NB4 (cell line): ENCODE measurements around the gene TEFM.

ENCODE experiments used
- DNase-seq: peaks from one replicate; pipeline ENCODE4 v3.0.0; 2010; ENCODE audit warnings: low read depth
- H3K4me3 ChIP-seq: one replicate; pipeline ENCODE4 v1.5.1; 2011; ENCODE audit warnings: mild to moderate bottlenecking, low read depth, low read length, moderate library complexity
- MYC ChIP-seq: IDR thresholded peaks from 2 replicates; pipeline ENCODE4 v1.6.1; 2011; ENCODE audit warnings: low read depth, low read length
- POLR2A ChIP-seq: IDR thresholded peaks from 2 replicates; pipeline ENCODE4 v1.6.1; 2011; ENCODE audit warnings: mild to moderate bottlenecking; ENCODE audit not compliant: insufficient read length; ENCODE audit errors: extremely low read depth
- TF ChIP-seq, protein P1 (sequence below): IDR thresholded peaks from one replicate; pipeline ENCODE4 v1.5.1; 2012; ENCODE audit warnings: low read depth, low read length
- TF ChIP-seq, protein P2 (sequence below): IDR thresholded peaks from 2 replicates; pipeline ENCODE4 v1.6.1; 2011; ENCODE audit warnings: low read depth, low read length

TEFM gene, protein sequence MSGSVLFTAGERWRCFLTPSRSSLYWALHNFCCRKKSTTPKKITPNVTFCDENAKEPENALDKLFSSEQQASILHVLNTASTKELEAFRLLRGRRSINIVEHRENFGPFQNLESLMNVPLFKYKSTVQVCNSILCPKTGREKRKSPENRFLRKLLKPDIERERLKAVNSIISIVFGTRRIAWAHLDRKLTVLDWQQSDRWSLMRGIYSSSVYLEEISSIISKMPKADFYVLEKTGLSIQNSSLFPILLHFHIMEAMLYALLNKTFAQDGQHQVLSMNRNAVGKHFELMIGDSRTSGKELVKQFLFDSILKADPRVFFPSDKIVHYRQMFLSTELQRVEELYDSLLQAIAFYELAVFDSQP

DNA sequence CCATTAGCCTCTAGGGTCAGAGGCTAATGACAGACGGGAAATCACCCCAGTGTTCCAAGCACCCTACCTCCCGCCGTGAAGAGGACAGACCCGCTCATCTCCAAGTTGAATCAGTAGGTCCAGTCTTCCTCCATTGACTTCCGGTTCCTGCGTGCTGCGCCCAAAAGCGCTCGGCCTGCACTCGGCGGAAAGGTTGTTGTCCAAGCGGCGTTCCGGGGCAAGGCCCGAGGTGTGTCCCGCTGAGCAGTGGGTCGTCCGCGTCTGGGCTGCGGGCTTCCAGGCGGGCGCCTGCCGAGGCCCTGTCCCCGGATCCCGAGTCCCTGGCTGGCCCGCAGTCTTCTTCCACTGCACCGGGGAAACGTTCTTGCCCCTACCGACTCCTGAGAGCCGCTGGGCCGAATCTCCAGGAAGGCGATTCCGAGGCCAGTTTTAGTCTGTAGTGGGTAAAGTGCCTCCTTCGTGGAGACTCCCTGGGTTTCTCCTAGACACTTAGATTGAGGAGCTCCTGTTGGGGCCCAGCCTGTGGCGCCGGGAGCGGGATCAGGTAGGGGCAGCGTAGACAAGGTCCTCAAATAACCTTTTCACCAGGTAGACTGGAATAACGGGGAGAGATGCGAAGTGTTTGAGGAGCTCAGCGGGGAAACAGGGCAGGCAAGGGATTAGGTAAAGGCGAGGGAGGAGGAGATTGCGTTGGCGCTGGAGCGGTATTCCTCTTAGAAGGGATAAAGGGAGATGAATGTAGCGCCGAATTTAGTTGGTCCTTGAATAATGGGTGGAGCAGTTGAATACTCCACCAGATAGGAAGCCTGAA is at the start of gene TEFM:
Gene TEFM (minus strand): TSS at position 138 of the 811 bp plus-strand sequence. CDS start 40 bp downstream, at position 98.
- TF ChIP-seq MYC (peak; percentile 73), POLR2A (peak; percentile 83)
- TF ChIP-seq, protein P1, sequence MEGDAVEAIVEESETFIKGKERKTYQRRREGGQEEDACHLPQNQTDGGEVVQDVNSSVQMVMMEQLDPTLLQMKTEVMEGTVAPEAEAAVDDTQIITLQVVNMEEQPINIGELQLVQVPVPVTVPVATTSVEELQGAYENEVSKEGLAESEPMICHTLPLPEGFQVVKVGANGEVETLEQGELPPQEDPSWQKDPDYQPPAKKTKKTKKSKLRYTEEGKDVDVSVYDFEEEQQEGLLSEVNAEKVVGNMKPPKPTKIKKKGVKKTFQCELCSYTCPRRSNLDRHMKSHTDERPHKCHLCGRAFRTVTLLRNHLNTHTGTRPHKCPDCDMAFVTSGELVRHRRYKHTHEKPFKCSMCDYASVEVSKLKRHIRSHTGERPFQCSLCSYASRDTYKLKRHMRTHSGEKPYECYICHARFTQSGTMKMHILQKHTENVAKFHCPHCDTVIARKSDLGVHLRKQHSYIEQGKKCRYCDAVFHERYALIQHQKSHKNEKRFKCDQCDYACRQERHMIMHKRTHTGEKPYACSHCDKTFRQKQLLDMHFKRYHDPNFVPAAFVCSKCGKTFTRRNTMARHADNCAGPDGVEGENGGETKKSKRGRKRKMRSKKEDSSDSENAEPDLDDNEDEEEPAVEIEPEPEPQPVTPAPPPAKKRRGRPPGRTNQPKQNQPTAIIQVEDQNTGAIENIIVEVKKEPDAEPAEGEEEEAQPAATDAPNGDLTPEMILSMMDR: no peak
- TF ChIP-seq, protein P2, sequence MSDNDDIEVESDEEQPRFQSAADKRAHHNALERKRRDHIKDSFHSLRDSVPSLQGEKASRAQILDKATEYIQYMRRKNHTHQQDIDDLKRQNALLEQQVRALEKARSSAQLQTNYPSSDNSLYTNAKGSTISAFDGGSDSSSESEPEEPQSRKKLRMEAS: no peak; the same call in 1 of the 2 replicates
- peak within 1 kb of the TSS; percentile 83 for H3K4me3 ChIP-seq
- peak; percentile 95 for DNase-seq

DNA sequence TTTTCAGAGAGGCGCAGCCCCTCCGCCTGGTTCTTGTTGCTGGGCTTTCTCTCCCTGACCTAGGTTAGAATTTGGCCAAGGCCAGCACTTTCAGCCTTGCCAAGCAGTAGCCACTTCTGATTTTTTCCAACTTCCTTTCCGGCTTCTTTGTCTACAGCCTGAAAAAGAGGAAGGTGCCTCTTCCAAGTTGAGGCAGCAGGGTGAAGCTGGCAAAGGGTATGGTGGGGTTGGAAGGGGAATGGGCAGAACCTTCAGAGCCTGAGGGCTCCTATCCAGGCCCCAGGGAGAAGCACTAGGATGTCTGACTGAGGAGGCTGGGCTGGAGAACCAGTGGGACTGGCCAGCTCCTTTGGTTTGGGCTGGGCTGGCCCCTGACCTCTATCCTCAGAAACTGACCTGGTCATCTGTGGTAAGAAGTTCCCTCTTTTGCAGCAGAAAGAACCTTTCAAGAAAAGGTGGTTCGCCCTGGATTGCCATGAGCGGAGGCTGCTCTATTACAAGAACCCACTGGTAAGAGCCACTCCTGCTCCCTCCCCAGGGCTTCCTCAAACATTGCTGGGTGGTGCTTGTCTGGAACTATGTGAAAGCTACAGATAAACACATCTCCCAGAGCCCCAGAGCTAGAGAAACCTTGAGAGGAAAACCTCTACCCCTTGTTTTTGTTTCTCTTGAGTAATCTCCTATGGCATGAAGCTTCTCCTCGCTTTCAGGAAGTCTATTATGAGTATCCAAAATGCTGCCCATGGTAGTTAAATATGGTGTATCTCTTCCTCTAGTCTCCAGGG is 48.2 kb upstream of the TEFM start:
- DNase-seq: peak; percentile 68
- no peak overlapping the region for H3K4me3 ChIP-seq
- TF ChIP-seq, protein P2: no peak
- TF ChIP-seq POLR2A (no peak), MYC (no peak)
- TF ChIP-seq, protein P1: no peak

DNA sequence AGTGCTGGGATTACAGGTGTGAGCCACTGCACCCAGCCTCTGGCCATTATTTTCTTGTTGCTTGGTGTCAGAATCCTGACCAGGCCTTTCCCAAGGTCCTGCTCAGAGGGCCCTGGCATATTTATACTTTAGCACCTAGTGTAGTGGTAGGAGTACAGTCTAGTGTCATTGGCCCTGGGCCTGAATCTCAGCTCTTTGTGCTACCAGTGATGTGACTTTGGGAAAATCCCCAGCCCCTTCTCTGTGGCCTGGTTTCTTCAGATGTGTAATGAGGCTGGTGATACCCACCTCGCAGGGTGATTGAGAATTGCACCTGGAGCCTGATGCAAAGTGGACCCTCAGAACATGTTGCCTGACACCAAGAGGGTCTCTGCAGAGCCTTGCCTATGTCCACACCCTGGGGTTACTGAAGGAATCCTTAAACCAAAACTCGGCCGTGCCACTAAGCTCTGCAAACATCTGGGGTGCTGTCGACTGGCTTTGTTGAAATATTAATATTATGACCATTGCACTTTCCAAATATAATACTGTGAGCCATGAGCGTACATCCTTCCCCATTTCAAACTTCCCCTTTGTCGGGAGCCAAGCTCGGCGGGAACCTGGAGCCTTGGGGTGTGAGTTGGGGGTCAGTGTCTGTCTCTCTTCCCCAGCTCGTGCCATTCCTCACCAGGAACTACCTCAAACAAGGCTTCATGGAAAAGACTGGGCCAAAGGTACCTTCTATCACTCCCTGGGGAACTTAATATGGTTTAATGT is 46.8 kb upstream of the TEFM start:
- no peak overlapping the region for H3K4me3 ChIP-seq
- TF ChIP-seq MYC: no peak
- TF ChIP-seq, protein P1: no peak
- no peak for TF ChIP-seq POLR2A
- TF ChIP-seq, protein P2: no peak
- DNase-seq: peak; percentile 68

DNA sequence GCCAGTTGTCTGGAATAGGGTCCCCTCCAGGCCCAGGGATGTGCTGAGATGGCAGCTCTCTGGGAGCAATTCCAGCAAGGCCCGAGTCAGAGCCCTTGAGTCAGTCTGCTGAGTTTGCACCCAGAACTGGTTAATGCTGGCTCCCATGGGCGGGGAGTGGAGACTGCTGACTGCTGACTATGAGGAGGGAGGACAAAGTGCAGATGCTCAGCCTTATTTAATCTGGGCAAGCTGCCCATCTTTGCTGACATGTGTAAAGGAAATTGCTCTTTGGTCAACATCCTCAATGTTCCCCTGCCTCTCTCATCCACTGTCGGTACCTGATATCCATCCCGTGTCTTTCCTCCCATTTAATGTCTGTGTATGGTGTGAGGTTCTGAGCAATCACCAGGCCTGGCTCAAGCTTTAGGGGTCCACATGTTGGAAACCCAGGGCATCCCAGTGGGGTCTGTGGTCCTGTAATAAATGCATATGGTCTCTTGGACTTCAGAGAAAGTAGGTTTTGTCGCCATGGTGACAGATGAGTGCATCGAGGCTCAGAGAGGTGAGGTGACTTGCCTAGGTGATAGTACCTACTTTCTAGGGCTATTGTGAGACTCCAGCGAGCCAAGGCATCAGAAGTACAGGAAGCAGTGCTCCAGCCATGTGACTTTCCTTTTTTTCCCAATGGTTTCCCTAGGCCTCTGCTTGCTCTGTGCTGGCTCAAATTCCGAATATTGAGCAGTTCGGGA is 44.8 kb upstream of the TEFM start:
- no peak for DNase-seq

More for the DNA sequence above, 44.8 kb upstream of the TEFM start:
- H3K4me3 ChIP-seq: no peak overlapping the region
- TF ChIP-seq POLR2A (no peak), MYC (no peak)
- TF ChIP-seq, protein P1: no peak
- TF ChIP-seq, protein P2: no peak
